Naive thymus-derived CD8-positive, alpha-beta T cell (primary cell): ENCODE measurements around the gene MPIG6B. TPM values are rescaled to one million over a fixed set of nuclear protein-coding genes. Genes with fewer than 3 reads are reported as not detected.

Source experiments
- ATAC-seq, 2 donors: fragments of 150-1000 bp; cut with Tn5 transposase in 1 of 2; sonication (Bioruptor Pico), chemical (Tn5 transposase) in 1 of 2; 1 replicate in 1 of 2; 2 replicates in 1 of 2; pipeline ENCODE4 v1.10.0; 2021; ENCODE audit warnings: mild to moderate bottlenecking in 2 of 2, moderate library complexity in 2 of 2
- POLR2A ChIA-PET: fragments of 350-600 bp; sonication (Branson Sonifier 250); formaldehyde crosslinking; loops from one replicate; lab custom pipeline; 2021; ENCODE audit warnings: antibody characterized with exemption; lab: Charles Lee
- DNase-seq, 10 donors: peaks; one replicate each; pipeline versions ENCODE4 v3.0.0 to v3.0.0-alpha.2; 2020 to 2022
- H3K27ac Mint-ChIP-seq, 10 donors: one replicate each; pipeline ENCODE4 v1.8.0; 2020 to 2022; ENCODE audit warnings: mild to moderate bottlenecking in 10 of 10, mixed read lengths in 10 of 10, moderate library complexity in 4 of 10, inconsistent platforms in 1 of 10
- H3K27me3 Mint-ChIP-seq, 5 donors: one replicate each; pipeline ENCODE4 v1.8.0; 2021 to 2022; ENCODE audit warnings: mixed read lengths in 5 of 5
- H3K36me3 Mint-ChIP-seq, 3 donors: one replicate each; pipeline ENCODE4 v1.8.0; 2020 to 2022; ENCODE audit warnings: mixed read lengths in 3 of 3, mild to moderate bottlenecking in 2 of 3, inconsistent platforms in 1 of 3
- H3K4me1 Mint-ChIP-seq, 4 donors: one replicate each; pipeline ENCODE4 v1.8.0; 2021 to 2022; ENCODE audit warnings: mixed read lengths in 4 of 4
- H3K4me3 Mint-ChIP-seq, 10 donors: one replicate each; pipeline ENCODE4 v1.8.0; 2020 to 2022; ENCODE audit warnings: mild to moderate bottlenecking in 10 of 10, mixed read lengths in 10 of 10, moderate library complexity in 6 of 10, inconsistent platforms in 1 of 10
- H3K9me3 Mint-ChIP-seq, 9 donors: one replicate each; pipeline ENCODE4 v1.8.0; 2020 to 2022; ENCODE audit warnings: mixed read lengths in 9 of 9, mild to moderate bottlenecking in 3 of 9, inconsistent platforms in 1 of 9, moderate library complexity in 1 of 9
- polyA plus RNA-seq, 3 donors: library from polyadenylated mRNA; unstranded; fragments of 300-500 nt; fragmentation: Illumina TruSeq; gene quantifications; one replicate each; pipeline ENCODE4 v1.2.3, GENCODE V29; 2021
- total RNA-seq, 8 experiments: library from RNA in 2 of 8; stranded (reverse) in 2 of 8; gene quantifications; one replicate each; pipeline ENCODE4 v1.2.3 and lab custom pipeline; 2021 to 2026

The MPIG6B gene
- total and polyA plus RNA-seq, 5 experiments from 2014 or later, result 1.2 to 4.9 (median 1.4) TPM

- no peaks in the 10 kb centered on the region for H3K27me3 Mint-ChIP-seq
- peaks cover 21 to 69% (median 62%) of the 10 kb centered on the region in 4 donors for H3K4me1 Mint-ChIP-seq
- H3K36me3 Mint-ChIP-seq, result peaks cover 0 to 14% (median 3%) of the 10 kb centered on the region in 3 donors
- H3K4me3 Mint-ChIP-seq, result peak overlapping the region; percentile 4 to 83 (median 52)
- peak overlapping the region in 7 of 10 donors; percentile 12 to 88 (median 72) for H3K27ac Mint-ChIP-seq
- POLR2A ChIA-PET, result interaction anchor here (0.5 to 4.3 kb wide), 6 partner anchors 12 to 103 kb away, joined by 3 to 24 read pairs (median 6); partner anchors contain the start of genes ABHD16A, LSM2 and MSH5
- DNase-seq (peak in 1 of 10 donors; percentile 43), ATAC-seq (peak in 1 of 2 donors; percentile 18)
- H3K9me3 Mint-ChIP-seq, result no peaks in the 10 kb centered on the region
Observed at GRCh38 chr6:31727034-31727716, 4.0 kb downstream of the MPIG6B start.

- POLR2A ChIA-PET, result interaction anchor here (0.6 to 4.3 kb wide), 9 partner anchors 11 to 1582 kb away, joined by 3 to 24 read pairs (median 7); partner anchors contain the start of genes ABHD16A, HSPA1B, LSM2 and MSH5
- DNase-seq (no peak), ATAC-seq (no peak)
- H3K9me3 Mint-ChIP-seq, result no peaks in the 10 kb centered on the region
- H3K27me3 Mint-ChIP-seq, result no peaks in the 10 kb centered on the region
- H3K4me3 Mint-ChIP-seq, result peak overlapping the region; percentile 44 to 97 (median 67)
- peak overlapping the region in 7 of 10 donors; percentile 12 to 88 (median 72) for H3K27ac Mint-ChIP-seq
- H3K4me1 Mint-ChIP-seq, result peaks cover 21 to 68% (median 62%) of the 10 kb centered on the region in 4 donors
- H3K36me3 Mint-ChIP-seq, result peaks cover 0 to 21% (median 5%) of the 10 kb centered on the region in 3 donors
Observed at GRCh38 chr6:31727717-31728671, 4.8 kb downstream of the MPIG6B start.

- Mint-ChIP-seq H3K36me3 (peaks cover 0 to 30% (median 6%) of the 10 kb centered on the region in 3 donors), H3K4me1 (peaks cover 23 to 67% (median 64%) of the 10 kb centered on the region in 4 donors), H3K27me3 (no peaks in the 10 kb centered on the region), H3K4me3 (peak within 1 kb of the TSS; percentile 94 to 98 (median 97)), H3K27ac (peak within 1 kb of the TSS; percentile 65 to 94 (median 90)), H3K9me3 (no peaks in the 10 kb centered on the region)
- peak; percentile 5 to 25 for ATAC-seq
- DNase-seq, result no peak
- POLR2A ChIA-PET, result interaction anchor here (0.8 to 4.3 kb wide), 18 partner anchors 10 to 243 kb away, joined by 3 to 24 read pairs (median 6); partner anchors contain the start of genes ABHD16A, DXO, GPANK1 and HSPA1B
Observed at GRCh38 chr6:31728767-31729514, 5.8 kb downstream of the MPIG6B start, which contains the start of gene DDAH2. TSS of gene DDAH2 (minus strand) at chr6:31729299. CDS start at chr6:31729161, 138 bp downstream.

- peak; percentile 73 to 81 for ATAC-seq
- H3K4me1 Mint-ChIP-seq, result peaks cover 22 to 69% (median 64%) of the 10 kb centered on the region in 4 donors
- H3K9me3 Mint-ChIP-seq, result no peaks in the 10 kb centered on the region
Observed at GRCh38 chr6:31729515-31729978, 6.4 kb downstream of the MPIG6B start.

GRCh38 chr6:31729979-31730630, 6.9 kb downstream of the MPIG6B start:
- Mint-ChIP-seq H3K27ac (peak overlapping the region; percentile 44 to 92 (median 88)), H3K36me3 (peaks cover 0 to 30% (median 6%) of the 10 kb centered on the region in 3 donors), H3K27me3 (no peaks in the 10 kb centered on the region), H3K4me1 (peaks cover 26 to 74% (median 69%) of the 10 kb centered on the region in 4 donors), H3K4me3 (peak overlapping the region; percentile 94 to 98 (median 97)), H3K9me3 (no peaks in the 10 kb centered on the region)
- POLR2A ChIA-PET, result interaction anchor here (0.5 to 4.3 kb wide), 18 partner anchors 9 to 236 kb away, joined by 3 to 24 read pairs (median 5); partner anchors contain the start of genes ABHD16A, BAG6, GPANK1 and HSPA1A
- peak; percentile 53 to 80 (median 69) for DNase-seq
- peak; percentile 67 to 68 for ATAC-seq

More at GRCh38 chr6:31729515-31729978, 6.4 kb downstream of the MPIG6B start:
- peaks cover 0 to 30% (median 6%) of the 10 kb centered on the region in 3 donors for H3K36me3 Mint-ChIP-seq
- peak; percentile 61 to 88 (median 77) for DNase-seq
- H3K27ac Mint-ChIP-seq, result peak overlapping the region; percentile 65 to 94 (median 88)
- POLR2A ChIA-PET, result interaction anchor here (0.8 to 4.3 kb wide), 17 partner anchors 9 to 243 kb away, joined by 3 to 24 read pairs (median 5); partner anchors contain the start of genes ABHD16A, BAG6, DXO and GPANK1
- H3K27me3 Mint-ChIP-seq, result no peaks in the 10 kb centered on the region
- H3K4me3 Mint-ChIP-seq, result peak overlapping the region; percentile 94 to 98 (median 97)

GRCh38 chr6:31730631-31731086, 7.5 kb downstream of the MPIG6B start:
- DNase-seq, result no peak
- Mint-ChIP-seq H3K9me3 (no peaks in the 10 kb centered on the region), H3K27ac (peak overlapping the region in 9 of 10 donors; percentile 44 to 92 (median 89)), H3K4me1 (peaks cover 31 to 77% (median 71%) of the 10 kb centered on the region in 4 donors), H3K36me3 (peaks cover 0 to 30% (median 6%) of the 10 kb centered on the region in 3 donors), H3K27me3 (no peaks in the 10 kb centered on the region), H3K4me3 (peak overlapping the region; percentile 94 to 98 (median 97))
- ATAC-seq, result no peak
- POLR2A ChIA-PET, result interaction anchor here (0.5 to 4.3 kb wide), 12 partner anchors 8 to 235 kb away, joined by 3 to 24 read pairs (median 6); partner anchors contain the start of genes ABHD16A, BAG6, HSPA1A and HSPA1B

GRCh38 chr6:31732029-31732428, 8.9 kb downstream of the MPIG6B start:
- ATAC-seq (no peak), DNase-seq (no peak)
- H3K9me3 Mint-ChIP-seq, result no peaks in the 10 kb centered on the region
- peaks cover 34 to 77% (median 69%) of the 10 kb centered on the region in 4 donors for H3K4me1 Mint-ChIP-seq
- peak overlapping the region in 3 of 10 donors; percentile 6 to 50 (median 45) for H3K4me3 Mint-ChIP-seq
- POLR2A ChIA-PET, result interaction anchor here (1.3 to 1.6 kb wide), 2 partner anchors 74 to 95 kb away, joined by 3 to 5 read pairs; partner anchors contain the start of genes HSPA1B and LSM2
- H3K27ac Mint-ChIP-seq, result peak overlapping the region in 4 of 10 donors; percentile 33 to 62 (median 46)
- H3K36me3 Mint-ChIP-seq, result peaks cover 0 to 30% (median 6%) of the 10 kb centered on the region in 3 donors
- H3K27me3 Mint-ChIP-seq, result no peaks in the 10 kb centered on the region

GRCh38 chr6:31733734-31734133, 10.6 kb downstream of the MPIG6B start:
- peaks cover 0 to 30% (median 6%) of the 10 kb centered on the region in 3 donors for H3K36me3 Mint-ChIP-seq

GRCh38 chr6:31734247-31734820, 11.2 kb downstream of the MPIG6B start:
- Mint-ChIP-seq H3K9me3 (no peaks in the 10 kb centered on the region), H3K4me1 (peaks cover 49 to 80% (median 73%) of the 10 kb centered on the region in 4 donors), H3K4me3 (peak overlapping the region; percentile 89 to 99 (median 98)), H3K36me3 (peaks cover 0 to 30% (median 6%) of the 10 kb centered on the region in 3 donors), H3K27me3 (no peaks in the 10 kb centered on the region), H3K27ac (peak overlapping the region; percentile 47 to 97 (median 86))
- ATAC-seq, result peak in 1 of 2 donors; percentile 8
- POLR2A ChIA-PET, result interaction anchor here (1.5 kb wide), 1 partner anchor 11 kb away, joined by 3 read pairs; the partner anchor contains the start of gene MPIG6B
- no peak for DNase-seq

More at GRCh38 chr6:31733734-31734133, 10.6 kb downstream of the MPIG6B start:
- DNase-seq (no peak), ATAC-seq (no peak)
- Mint-ChIP-seq H3K27ac (peak overlapping the region in 6 of 10 donors; percentile 40 to 84 (median 76)), H3K4me1 (peaks cover 46 to 80% (median 73%) of the 10 kb centered on the region in 4 donors), H3K9me3 (no peaks in the 10 kb centered on the region), H3K27me3 (no peaks in the 10 kb centered on the region), H3K4me3 (peak overlapping the region in 8 of 10 donors; percentile 89 to 98 (median 98))
- POLR2A ChIA-PET, result interaction anchor here (1.5 kb wide), 1 partner anchor 11 kb away, joined by 3 read pairs; the partner anchor contains the start of gene MPIG6B
